Measurements from ENCODE around the gene HLA-F.

The HLA-F gene

GRCh38 chr6:29744621-29745020 lies 21.4 kb downstream of the HLA-F start:
- DNase-seq, result no peak

GRCh38 chr6:29745386-29745785 lies 22.2 kb downstream of the HLA-F start:
- DNase-seq, result no peak

- DNase-seq, result no peak
Observed at GRCh38 chr6:29745855-29746449, 22.7 kb downstream of the HLA-F start.

GRCh38 chr6:29746846-29747687 lies 23.8 kb downstream of the HLA-F start:
- no peak for DNase-seq

- no peak for DNase-seq
Observed at GRCh38 chr6:29747688-29748250, 24.5 kb downstream of the HLA-F start.

- peak; percentile 89 for DNase-seq
Observed at GRCh38 chr6:29748391-29749307, 25.4 kb downstream of the HLA-F start.

GRCh38 chr6:29749308-29749662 lies 26.1 kb downstream of the HLA-F start:
- DNase-seq, result no peak

GRCh38 chr6:29749668-29750067 lies 26.4 kb downstream of the HLA-F start:
- no peak for DNase-seq

- no peak for DNase-seq
Observed at GRCh38 chr6:29750709-29751108, 27.5 kb downstream of the HLA-F start.

GRCh38 chr6:29751480-29751879 lies 28.2 kb downstream of the HLA-F start:
- no peak for DNase-seq

- peak; percentile 73 for DNase-seq
Observed at GRCh38 chr6:29752451-29753308, 29.4 kb downstream of the HLA-F start.

- no peak for DNase-seq
Observed at GRCh38 chr6:29753309-29753644, 30.0 kb downstream of the HLA-F start.

- no peak for DNase-seq
Observed at GRCh38 chr6:29755295-29755871, 32.1 kb downstream of the HLA-F start.

- no peak for DNase-seq
Observed at GRCh38 chr6:29757282-29757681, 34.0 kb downstream of the HLA-F start.

GRCh38 chr6:29757701-29758293 lies 34.6 kb downstream of the HLA-F start:
- no peak for DNase-seq

GRCh38 chr6:29758761-29759160 lies 35.5 kb downstream of the HLA-F start:
- DNase-seq, result no peak

GRCh38 chr6:29759457-29759856 lies 36.2 kb downstream of the HLA-F start:
- peak; percentile 71 for DNase-seq

GRCh38 chr6:29760328-29760727 lies 37.1 kb downstream of the HLA-F start:
- no peak for DNase-seq

- DNase-seq, result no peak
Observed at GRCh38 chr6:29762051-29762450, 38.8 kb downstream of the HLA-F start.

GRCh38 chr6:29762781-29763214 lies 39.6 kb downstream of the HLA-F start:
- DNase-seq, result no peak

- no peak for DNase-seq
Observed at GRCh38 chr6:29763491-29764289, 40.5 kb downstream of the HLA-F start.
